ENCODE measurements around the gene TNF. TPM values are rescaled to one million over a fixed set of nuclear protein-coding genes. Genes with fewer than 3 reads are reported as not detected.

The TNF gene
- total RNA-seq, 1 experiment from 2014 or later, result not detected

DNA sequence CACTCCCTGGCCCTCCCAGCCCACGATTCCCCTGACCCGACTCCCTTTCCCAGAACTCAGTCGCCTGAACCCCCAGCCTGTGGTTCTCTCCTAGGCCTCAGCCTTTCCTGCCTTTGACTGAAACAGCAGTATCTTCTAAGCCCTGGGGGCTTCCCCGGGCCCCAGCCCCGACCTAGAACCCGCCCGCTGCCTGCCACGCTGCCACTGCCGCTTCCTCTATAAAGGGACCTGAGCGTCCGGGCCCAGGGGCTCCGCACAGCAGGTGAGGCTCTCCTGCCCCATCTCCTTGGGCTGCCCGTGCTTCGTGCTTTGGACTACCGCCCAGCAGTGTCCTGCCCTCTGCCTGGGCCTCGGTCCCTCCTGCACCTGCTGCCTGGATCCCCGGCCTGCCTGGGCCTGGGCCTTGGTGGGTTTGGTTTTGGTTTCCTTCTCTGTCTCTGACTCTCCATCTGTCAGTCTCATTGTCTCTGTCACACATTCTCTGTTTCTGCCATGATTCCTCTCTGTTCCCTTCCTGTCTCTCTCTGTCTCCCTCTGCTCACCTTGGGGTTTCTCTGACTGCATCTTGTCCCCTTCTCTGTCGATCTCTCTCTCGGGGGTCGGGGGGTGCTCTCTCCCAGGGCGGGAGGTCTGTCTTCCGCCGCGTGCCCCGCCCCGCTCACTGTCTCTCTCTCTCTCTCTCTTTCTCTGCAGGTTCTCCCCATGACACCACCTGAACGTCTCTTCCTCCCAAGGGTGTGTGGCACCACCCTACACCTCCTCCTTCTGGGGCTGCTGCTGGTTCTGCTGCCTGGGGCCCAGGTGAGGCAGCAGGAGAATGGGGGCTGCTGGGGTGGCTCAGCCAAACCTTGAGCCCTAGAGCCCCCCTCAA lies 3.1 kb upstream of the TNF start, which contains the start of gene LTA:
TSS of gene LTA (plus strand) at position 249 of the 871 bp plus-strand sequence. CDS start at position 703, 454 bp downstream.
- H3K27ac ChIP-seq (ENCODE audit: low read length), result no peak within 1 kb of the TSS
- no peak within 1 kb of the TSS for H3K9ac ChIP-seq (ENCODE audit: low read length)
- no TSS peak for BruUV-seq (replicated peaks)
- no peak within 1 kb of the TSS for H2AFZ ChIP-seq (ENCODE audit: low read length)
- H3K36me3 ChIP-seq (ENCODE audit: low read depth, low read length), result no peaks in the 10 kb centered on the region
- H3K4me1 ChIP-seq (ENCODE audit: insufficient read depth, low read length), result no peaks in the 10 kb centered on the region
- TF ChIP-seq, protein P1, sequence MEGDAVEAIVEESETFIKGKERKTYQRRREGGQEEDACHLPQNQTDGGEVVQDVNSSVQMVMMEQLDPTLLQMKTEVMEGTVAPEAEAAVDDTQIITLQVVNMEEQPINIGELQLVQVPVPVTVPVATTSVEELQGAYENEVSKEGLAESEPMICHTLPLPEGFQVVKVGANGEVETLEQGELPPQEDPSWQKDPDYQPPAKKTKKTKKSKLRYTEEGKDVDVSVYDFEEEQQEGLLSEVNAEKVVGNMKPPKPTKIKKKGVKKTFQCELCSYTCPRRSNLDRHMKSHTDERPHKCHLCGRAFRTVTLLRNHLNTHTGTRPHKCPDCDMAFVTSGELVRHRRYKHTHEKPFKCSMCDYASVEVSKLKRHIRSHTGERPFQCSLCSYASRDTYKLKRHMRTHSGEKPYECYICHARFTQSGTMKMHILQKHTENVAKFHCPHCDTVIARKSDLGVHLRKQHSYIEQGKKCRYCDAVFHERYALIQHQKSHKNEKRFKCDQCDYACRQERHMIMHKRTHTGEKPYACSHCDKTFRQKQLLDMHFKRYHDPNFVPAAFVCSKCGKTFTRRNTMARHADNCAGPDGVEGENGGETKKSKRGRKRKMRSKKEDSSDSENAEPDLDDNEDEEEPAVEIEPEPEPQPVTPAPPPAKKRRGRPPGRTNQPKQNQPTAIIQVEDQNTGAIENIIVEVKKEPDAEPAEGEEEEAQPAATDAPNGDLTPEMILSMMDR (conservative IDR thresholded peaks at IDR 0.05; ENCODE audit: low read depth, low read length), result no peak
- no peak for TF ChIP-seq EZH2phosphoT487 (IDR thresholded peaks at IDR 0.05; ENCODE audit: borderline replicate concordance, low read length)
- no peak for TF ChIP-seq EZH2 (IDR thresholded peaks at IDR 0.05; ENCODE audit: low read length, unreplicated experiment)
- DNase-seq, result no peak
- no peak within 1 kb of the TSS for H3K4me3 ChIP-seq (ENCODE audit: low read length)
- ATAC-seq, result no peak
- POLR2A ChIA-PET (ENCODE audit: unreplicated experiment), result no interaction called here
- H3F3A ChIP-seq (ENCODE audit: low read length, unreplicated experiment), result no peaks in the 10 kb centered on the region
- no peaks in the 10 kb centered on the region for H4K20me1 ChIP-seq (ENCODE audit: low read length)
- no peaks in the 10 kb centered on the region for H3K9me3 ChIP-seq (ENCODE audit: low read length)
- H3K9me2 ChIP-seq (replicated peaks; ENCODE audit: low read length), result no peaks in the 10 kb centered on the region
- intact Hi-C loops (cut with micrococcal nuclease), result no loop called here
- CTCF ChIA-PET, result no interaction called here
- no peaks in the 10 kb centered on the region for H3K27me3 ChIP-seq (ENCODE audit: low read length)
- H3K4me2 ChIP-seq (ENCODE audit: low read length), result no peak within 1 kb of the TSS
- H3K79me2 ChIP-seq (ENCODE audit: low read length), result no peaks in the 10 kb centered on the region

DNA sequence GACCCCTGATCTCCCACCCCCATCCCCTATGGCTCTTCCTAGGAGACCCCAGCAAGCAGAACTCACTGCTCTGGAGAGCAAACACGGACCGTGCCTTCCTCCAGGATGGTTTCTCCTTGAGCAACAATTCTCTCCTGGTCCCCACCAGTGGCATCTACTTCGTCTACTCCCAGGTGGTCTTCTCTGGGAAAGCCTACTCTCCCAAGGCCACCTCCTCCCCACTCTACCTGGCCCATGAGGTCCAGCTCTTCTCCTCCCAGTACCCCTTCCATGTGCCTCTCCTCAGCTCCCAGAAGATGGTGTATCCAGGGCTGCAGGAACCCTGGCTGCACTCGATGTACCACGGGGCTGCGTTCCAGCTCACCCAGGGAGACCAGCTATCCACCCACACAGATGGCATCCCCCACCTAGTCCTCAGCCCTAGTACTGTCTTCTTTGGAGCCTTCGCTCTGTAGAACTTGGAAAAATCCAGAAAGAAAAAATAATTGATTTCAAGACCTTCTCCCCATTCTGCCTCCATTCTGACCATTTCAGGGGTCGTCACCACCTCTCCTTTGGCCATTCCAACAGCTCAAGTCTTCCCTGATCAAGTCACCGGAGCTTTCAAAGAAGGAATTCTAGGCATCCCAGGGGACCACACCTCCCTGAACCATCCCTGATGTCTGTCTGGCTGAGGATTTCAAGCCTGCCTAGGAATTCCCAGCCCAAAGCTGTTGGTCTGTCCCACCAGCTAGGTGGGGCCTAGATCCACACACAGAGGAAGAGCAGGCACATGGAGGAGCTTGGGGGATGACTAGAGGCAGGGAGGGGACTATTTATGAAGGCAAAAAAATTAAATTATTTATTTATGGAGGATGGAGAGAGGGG lies 1.9 kb upstream of the TNF start:
- DNase-seq, result no peak
- H3K4me1 ChIP-seq (ENCODE audit: insufficient read depth, low read length), result 0 out of 2 replicates have a peak, but pooled peaks cover 5% of the 10 kb centered on the region
- H2AFZ ChIP-seq (ENCODE audit: low read length), result no peak overlapping the region
- TF ChIP-seq, protein P1 (conservative IDR thresholded peaks at IDR 0.05; ENCODE audit: low read depth, low read length), result no peak
- no peak for TF ChIP-seq EZH2 (IDR thresholded peaks at IDR 0.05; ENCODE audit: low read length, unreplicated experiment)
- no peak for TF ChIP-seq EZH2phosphoT487 (IDR thresholded peaks at IDR 0.05; ENCODE audit: borderline replicate concordance, low read length)
- H3K27me3 ChIP-seq (ENCODE audit: low read length), result no peaks in the 10 kb centered on the region
- no peaks in the 10 kb centered on the region for H3F3A ChIP-seq (ENCODE audit: low read length, unreplicated experiment)
- no peak overlapping the region for H3K9ac ChIP-seq (ENCODE audit: low read length)
- no peaks in the 10 kb centered on the region for H3K9me3 ChIP-seq (ENCODE audit: low read length)
- H3K36me3 ChIP-seq (ENCODE audit: low read depth, low read length), result no peaks in the 10 kb centered on the region
- no peak overlapping the region for H3K27ac ChIP-seq (ENCODE audit: low read length)
- no peak overlapping the region for H3K4me3 ChIP-seq (ENCODE audit: low read length)
- H3K4me2 ChIP-seq (ENCODE audit: low read length), result no peak overlapping the region
- no peaks in the 10 kb centered on the region for H3K9me2 ChIP-seq (replicated peaks; ENCODE audit: low read length)
- ChIA-PET CTCF (no interaction called here), POLR2A (ENCODE audit: unreplicated experiment) (no interaction called here)
- H4K20me1 ChIP-seq (ENCODE audit: low read length), result no peaks in the 10 kb centered on the region
- no TSS peak for BruUV-seq (replicated peaks)
- ATAC-seq, result no peak
- intact Hi-C loops (cut with micrococcal nuclease), result no loop called here
- no peaks in the 10 kb centered on the region for H3K79me2 ChIP-seq (ENCODE audit: low read length)

Data from PC-3 (cell line).